MCF 10A (cell line): Measurements from ENCODE around the gene MMP23B. TPM values are rescaled to one million over a fixed set of nuclear protein-coding genes. Genes with fewer than 3 reads are reported as not detected.
A peak's percentile ranks its signal among the peaks of the same experiment; 100 is the strongest.

Source experiments
- Bru-seq: library from RNA; stranded (reverse); fragments of 400-500 nt; gene quantifications from one replicate; lab custom pipeline; 2021; lab: Mats Ljungman, UMichigan
- BruChase-seq, 2 experiments: library from RNA; stranded (reverse); fragments of 400-500 nt; gene quantifications; one replicate each; lab custom pipeline; 2021; lab: Mats Ljungman, UMichigan
- BruUV-seq: library from RNA; stranded (reverse); fragments of 400-500 nt; replicated peaks from 2 replicates; lab custom pipeline; 2021; lab: Mats Ljungman, UMichigan
- CTCF ChIA-PET: fragments of 300-600 bp; sonication (Branson Sonifier 250); formaldehyde crosslinking; extraction: SDS; loops from one replicate; lab custom pipeline; 2021; ENCODE audit warnings: antibody characterized with exemption, inconsistent platforms; lab: Yijun Ruan, JAX
- POLR2A ChIA-PET: fragments of 300-600, 350-650 bp; sonication (Branson Sonifier 250); formaldehyde crosslinking; extraction: SDS; loops from one replicate; lab custom pipeline; 2020; ENCODE audit warnings: antibody characterized with exemption, inconsistent platforms; lab: Yijun Ruan, JAX
- DNase-seq: peaks from one replicate; pipeline ENCODE4 v3.0.0-alpha.2; 2018; ENCODE audit not compliant: unreplicated experiment
- H3K27ac Mint-ChIP-seq: one replicate; pipeline ENCODE4 v1.8.0; 2022; ENCODE audit warnings: mild to moderate bottlenecking, low read depth, mixed read lengths; ENCODE audit not compliant: unreplicated experiment
- H3K27me3 Mint-ChIP-seq: one replicate; pipeline ENCODE4 v1.8.0; 2022; ENCODE audit warnings: mixed read lengths; ENCODE audit not compliant: insufficient read depth, unreplicated experiment
- H3K36me3 Mint-ChIP-seq: one replicate; pipeline ENCODE4 v1.8.0; 2022; ENCODE audit warnings: mild to moderate bottlenecking, moderate library complexity, mixed read lengths; ENCODE audit not compliant: insufficient read depth, unreplicated experiment
- H3K4me1 Mint-ChIP-seq: one replicate; pipeline ENCODE4 v1.8.0; 2022; ENCODE audit warnings: mixed read lengths; ENCODE audit not compliant: insufficient read depth, unreplicated experiment
- H3K4me3 Mint-ChIP-seq: one replicate; pipeline ENCODE4 v1.8.0; 2022; ENCODE audit warnings: mild to moderate bottlenecking, moderate library complexity, mixed read lengths; ENCODE audit not compliant: unreplicated experiment
- H3K9me3 Mint-ChIP-seq: one replicate; pipeline ENCODE4 v1.8.0; 2022; ENCODE audit warnings: mixed read lengths; ENCODE audit not compliant: unreplicated experiment
- CTCF ChIP-seq: fragments of 200-600 bp; IDR thresholded peaks from one replicate; pipeline ENCODE4 v1.8.0; 2022; ENCODE audit warnings: antibody characterized with exemption, mild to moderate bottlenecking; ENCODE audit not compliant: unreplicated experiment
- intact Hi-C: fragments of 100-400 bp; cut with micrococcal nuclease; formaldehyde crosslinking; loops from 2 replicates; pipeline ENCODE4 v1.14.1; 2022
- long read RNA-seq: library from polyadenylated mRNA; stranded (forward); transcript quantifications from one replicate; pipeline ENCODE4 v2.0.0, GENCODE V29; 2022
- total RNA-seq: library from RNA; stranded (reverse); gene quantifications from 2 replicates; pipeline ENCODE4 v1.2.3, GENCODE V29; 2022

Gene MMP23B
- total RNA-seq, result 1.4 and 1.7 TPM in 2 replicates
- not detected for Bru-seq, nascent RNA
- BruChase-seq, experiment 1, labeled RNA remaining after a 6-hour chase, result percentile 24 among the genes with signal in this experiment
- percentile 24 among the genes with signal in this experiment for BruChase-seq, experiment 2, labeled RNA remaining after a 2-hour chase
- long read RNA-seq, result 0 reads

GRCh38 chr1:1631782-1632420 is at the start of gene MMP23B:
MMP23B (plus strand) TSS chr1:1632173; CDS start chr1:1632219, 46 bp downstream.
- no peaks in the 10 kb centered on the region for H3K9me3 Mint-ChIP-seq
- DNase-seq, result no peak
- H3K27me3 Mint-ChIP-seq, result no peaks in the 10 kb centered on the region
- H3K4me1 Mint-ChIP-seq, result no peaks in the 10 kb centered on the region
- H3K36me3 Mint-ChIP-seq, result no peaks in the 10 kb centered on the region
- no peak for TF ChIP-seq CTCF
- ChIA-PET POLR2A (no interaction called here), CTCF (no interaction called here)
- intact Hi-C loops, result no loop called here
- no peak within 1 kb of the TSS for H3K4me3 Mint-ChIP-seq
- no peak within 1 kb of the TSS for H3K27ac Mint-ChIP-seq
- BruUV-seq, result no TSS peak

GRCh38 chr1:1582585-1583346 is 49.2 kb upstream of the MMP23B start:
- ChIA-PET CTCF (interaction anchor here (0.6 kb wide), 1 partner anchor 8 kb away, joined by 3 read pairs; no protein-coding TSS in a partner anchor), POLR2A (no interaction called here)
- Mint-ChIP-seq H3K4me3 (no peak overlapping the region), H3K4me1 (no peaks in the 10 kb centered on the region), H3K27me3 (peaks cover 11% of the 10 kb centered on the region), H3K36me3 (peaks cover 6% of the 10 kb centered on the region), H3K9me3 (no peaks in the 10 kb centered on the region), H3K27ac (no peak overlapping the region)
- DNase-seq, result no peak
- intact Hi-C loops, result no loop called here
- no TSS peak for BruUV-seq
- TF ChIP-seq CTCF, result no peak

GRCh38 chr1:1583347-1584010 is 48.5 kb upstream of the MMP23B start:
- intact Hi-C loops, result no loop called here
- DNase-seq, result no peak
- ChIA-PET POLR2A (no interaction called here), CTCF (no interaction called here)
- Mint-ChIP-seq H3K4me1 (no peaks in the 10 kb centered on the region), H3K27ac (no peak overlapping the region), H3K4me3 (no peak overlapping the region), H3K27me3 (peaks cover 11% of the 10 kb centered on the region), H3K9me3 (no peaks in the 10 kb centered on the region), H3K36me3 (peaks cover 6% of the 10 kb centered on the region)
- TF ChIP-seq CTCF, result no peak
- BruUV-seq, result no TSS peak
